Esophagus squamous epithelium (tissue), 5 donors: ENCODE measurements around the gene C3. TPM values are rescaled to one million over a fixed set of nuclear protein-coding genes. Genes with fewer than 3 reads are reported as not detected.

Experiments
- DNase-seq: peaks from one replicate; lab custom pipeline; 2025; lab: John Stamatoyannopoulos, UW
- H3K27ac ChIP-seq, 4 donors: fragments of 200-600 bp; sonication (generic); one replicate each; pipeline ENCODE4 v1.5.1; 2016 to 2019; ENCODE audit warnings: mild to moderate bottlenecking in 1 of 4
- H3K27me3 ChIP-seq, 4 donors: fragments of 200-600 bp; sonication (generic); 1 replicate in 3 of 4; 2 replicates in 1 of 4; pipeline versions ENCODE4 v1.5.1 to v1.6.0; 2017 to 2021; ENCODE audit warnings: antibody characterized with exemption in 1 of 4
- H3K36me3 ChIP-seq, 3 donors: fragments of 200-600 bp; sonication (generic); one replicate each; pipeline ENCODE4 v1.5.1; 2016 to 2019
- H3K4me1 ChIP-seq, 3 donors: fragments of 200-600 bp; sonication (generic); one replicate each; pipeline ENCODE4 v1.5.1; 2017 to 2019
- H3K4me3 ChIP-seq, 4 donors: fragments of 200-600 bp; sonication (generic); 1 replicate in 3 of 4; 2 replicates in 1 of 4; pipeline ENCODE4 v1.5.1; 2016 to 2019; ENCODE audit warnings: mild to moderate bottlenecking in 2 of 4, moderate library complexity in 1 of 4
- H3K9me3 ChIP-seq, 3 donors: fragments of 200-600 bp; sonication (generic); one replicate each; pipeline ENCODE4 v1.5.1; 2016 to 2019
- CTCF ChIP-seq, 6 experiments: fragments of 450-650 bp in 4 of 6; fragments of 200-600 bp in 2 of 6; sonication (generic) in 2 of 6; IDR thresholded peaks; one replicate each; pipeline ENCODE4 v1.5.1; 2016 to 2019; ENCODE audit warnings: antibody characterized with exemption in 6 of 6, mild to moderate bottlenecking in 4 of 6, moderate library complexity in 4 of 6
- POLR2A ChIP-seq, 4 donors: fragments of 450-650 bp; IDR thresholded peaks; one replicate each; pipeline ENCODE4 v1.6.1; 2017; ENCODE audit warnings: antibody characterized with exemption in 4 of 4, mild to moderate bottlenecking in 4 of 4, moderate library complexity in 3 of 4
- WGBS, 2 donors: methylation state at CpG; one replicate each; pipeline ENCODE4 v1.1.5; 2018; 5-methylcytosine and 5-hydroxymethylcytosine counted together
- intact Hi-C: fragments of 100-400 bp; cut with DNase I; formaldehyde crosslinking; loops from one replicate; pipeline ENCODE4 v1.15.0; 2022
- total RNA-seq, 4 donors: library from RNA; depleted of rRNA; stranded (reverse); fragments of >200 nt; gene quantifications; one replicate each; pipeline ENCODE4 v1.1.0, GENCODE V29; 2016
- donor health status: DM: yes; HTN: yes; CAD: no.

Gene C3
- total RNA-seq, 4 donors from 2014 or later, result 12.0 to 501 (median 189) TPM

- Histone ChIP-seq H3K36me3 (peaks cover 0 to 6% (median 0%) of the 10 kb centered on the region in 3 donors), H3K4me1 (peaks cover 0 to 6% (median 0%) of the 10 kb centered on the region in 3 donors), H3K27ac (no peak overlapping the region), H3K4me3 (no peak overlapping the region), H3K9me3 (no peaks in the 10 kb centered on the region), H3K27me3 (peaks cover 0 to 55% (median 0%) of the 10 kb centered on the region in 4 donors)
- intact Hi-C loops, result no loop called here
- no peak for TF ChIP-seq POLR2A (IDR thresholded peaks at IDR 0.05)
- no peak for TF ChIP-seq CTCF (IDR thresholded peaks at IDR 0.05)
- no peak for DNase-seq
- 83 to 85% methylated on average over 8 of the region's 16 CpGs for WGBS, 2 donors
Measured at GRCh38 chr19:6707658-6708018, 12.8 kb downstream of the C3 start.

- no peaks in the 10 kb centered on the region for H3K9me3 ChIP-seq
- DNase-seq, result no peak
- 70% methylated on average over 2 of the region's 44 CpGs; no CpG with 5 or more reads in 1 of the 2 donors for WGBS, 2 donors
- peaks cover 0 to 6% (median 0%) of the 10 kb centered on the region in 3 donors for H3K4me1 ChIP-seq
- intact Hi-C loops, result no loop called here
- TF ChIP-seq CTCF (IDR thresholded peaks at IDR 0.05), result no peak
- H3K36me3 ChIP-seq, result peaks cover 0 to 6% (median 0%) of the 10 kb centered on the region in 3 donors
- H3K27ac ChIP-seq, result no peak overlapping the region
- H3K27me3 ChIP-seq, result peaks cover 0 to 51% (median 0%) of the 10 kb centered on the region in 4 donors
- H3K4me3 ChIP-seq, result no peak overlapping the region
Measured at GRCh38 chr19:6707011-6707657, 13.3 kb downstream of the C3 start.

GRCh38 chr19:6706633-6706958 lies 13.9 kb downstream of the C3 start:
- peaks cover 0 to 6% (median 0%) of the 10 kb centered on the region in 3 donors for H3K4me1 ChIP-seq
- intact Hi-C loops, result no loop called here
- no peak overlapping the region for H3K4me3 ChIP-seq
- no peaks in the 10 kb centered on the region for H3K9me3 ChIP-seq
- peaks cover 0 to 47% (median 0%) of the 10 kb centered on the region in 4 donors for H3K27me3 ChIP-seq
- H3K36me3 ChIP-seq, result peaks cover 0 to 6% (median 0%) of the 10 kb centered on the region in 3 donors
- no peak for DNase-seq
- 80% methylated on average over 1 of the region's 3 CpGs; no CpG with 5 or more reads in 1 of the 2 donors for WGBS, 2 donors
- H3K27ac ChIP-seq, result no peak overlapping the region
- TF ChIP-seq POLR2A (IDR thresholded peaks at IDR 0.05), result no peak
- no peak for TF ChIP-seq CTCF (IDR thresholded peaks at IDR 0.05)

- intact Hi-C loops, result no loop called here
- H3K27ac ChIP-seq, result peak overlapping the region in 1 of 4 donors; percentile 40
- WGBS, 2 donors, result 61 to 70% methylated on average over 6 to 10 of the region's 11 CpGs
- peaks cover 0 to 42% (median 0%) of the 10 kb centered on the region in 4 donors for H3K27me3 ChIP-seq
- H3K4me3 ChIP-seq, result no peak overlapping the region
- peaks cover 0 to 6% (median 0%) of the 10 kb centered on the region in 3 donors for H3K4me1 ChIP-seq
- no peaks in the 10 kb centered on the region for H3K9me3 ChIP-seq
- no peak for DNase-seq
- no peak for TF ChIP-seq CTCF (IDR thresholded peaks at IDR 0.05)
- no peak for TF ChIP-seq POLR2A (IDR thresholded peaks at IDR 0.05)
- H3K36me3 ChIP-seq, result peaks cover 0 to 6% (median 0%) of the 10 kb centered on the region in 3 donors
Measured at GRCh38 chr19:6705931-6706632, 14.4 kb downstream of the C3 start.
